ENCODE results near the gene SPEN. TPM values are rescaled to one million over a fixed set of nuclear protein-coding genes. Genes with fewer than 3 reads are reported as not detected.

SPEN gene
- total and polyA plus RNA-seq, 9 of the 15 experiments (the other 6 are each of a cell fraction or from before 2014, with no cell fraction given), result 5.7 to 87.5 (median 27.2) TPM

DNA sequence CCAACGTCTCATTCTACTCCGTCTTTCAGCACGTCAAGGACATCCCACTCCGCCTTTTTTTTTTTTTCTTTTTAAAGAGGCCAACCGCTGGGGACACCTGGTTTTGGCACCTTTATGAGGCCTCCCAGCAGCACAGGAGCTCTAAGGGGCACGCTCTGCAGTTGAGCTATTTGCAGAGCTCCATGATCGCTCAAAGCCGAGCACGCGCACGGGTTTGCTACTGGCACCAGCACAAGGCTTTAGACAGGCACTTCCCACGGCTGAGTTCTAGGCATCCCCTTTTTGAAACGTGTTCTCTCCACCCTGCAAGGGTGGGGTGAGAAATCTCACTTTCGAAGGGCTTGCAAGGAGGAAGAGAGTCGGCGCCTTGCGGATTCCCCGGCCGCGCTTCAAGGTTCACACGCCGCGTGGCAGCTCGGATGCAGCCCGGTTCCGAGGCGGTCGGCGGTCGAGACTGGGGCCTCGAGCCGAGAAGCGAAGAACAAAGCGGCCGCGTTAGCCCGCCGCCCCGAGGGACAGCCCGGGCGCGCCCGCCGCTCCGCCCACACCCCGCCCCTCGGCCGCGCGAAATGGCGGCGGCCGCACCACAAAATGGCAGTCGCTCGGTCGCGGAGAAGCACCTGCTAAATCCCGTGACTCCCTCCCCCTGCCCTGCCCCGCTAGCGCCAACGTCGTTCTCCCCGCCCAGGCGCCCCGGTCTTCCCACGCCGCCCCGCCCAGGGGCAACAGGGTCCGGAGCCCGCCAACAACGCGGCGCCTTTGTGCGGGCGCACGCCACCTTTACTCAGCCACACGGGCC, 12.9 kb upstream of the SPEN start (continued):
- TF ChIP-seq, protein P1, sequence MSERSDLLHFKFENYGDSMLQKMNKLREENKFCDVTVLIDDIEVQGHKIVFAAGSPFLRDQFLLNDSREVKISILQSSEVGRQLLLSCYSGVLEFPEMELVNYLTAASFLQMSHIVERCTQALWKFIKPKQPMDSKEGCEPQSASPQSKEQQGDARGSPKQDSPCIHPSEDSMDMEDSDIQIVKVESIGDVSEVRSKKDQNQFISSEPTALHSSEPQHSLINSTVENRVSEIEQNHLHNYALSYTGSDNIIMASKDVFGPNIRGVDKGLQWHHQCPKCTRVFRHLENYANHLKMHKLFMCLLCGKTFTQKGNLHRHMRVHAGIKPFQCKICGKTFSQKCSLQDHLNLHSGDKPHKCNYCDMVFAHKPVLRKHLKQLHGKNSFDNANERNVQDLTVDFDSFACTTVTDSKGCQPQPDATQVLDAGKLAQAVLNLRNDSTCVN (CRISPR knock-in tag; IDR thresholded peaks at IDR 0.05), result no peak
- TF ChIP-seq CEBPG (CRISPR knock-in tag; IDR thresholded peaks at IDR 0.05) (no peak; the same call in 1 of the 2 replicates), CEBPG (tag; conservative IDR thresholded peaks at IDR 0.05 in 1 of 2, IDR thresholded peaks at IDR 0.05 in 1 of 2) (no peak), ARID1B (IDR thresholded peaks at IDR 0.05) (no peak), ZNF239 (CRISPR knock-in tag; IDR thresholded peaks at IDR 0.05) (no peak; the same call in 1 of the 2 replicates), TAF9B (IDR thresholded peaks at IDR 0.05; ENCODE audit: partially characterized antibody) (peak; percentile 49), FOS (IDR thresholded peaks at IDR 0.05; ENCODE audit: extremely low read depth, insufficient read length) (peak; percentile 14), ZFP1 (CRISPR knock-in tag; IDR thresholded peaks at IDR 0.05) (no peak), POLR2H (tag; IDR thresholded peaks at IDR 0.05; ENCODE audit: low read depth) (peak; percentile 65), MTA2 (IDR thresholded peaks at IDR 0.05; ENCODE audit: low read depth) (no peak), KLF16 (IDR thresholded peaks at IDR 0.05) (peak; percentile 22; the same call in 1 of the 2 replicates), CCNT2 (IDR thresholded peaks at IDR 0.05; ENCODE audit: borderline replicate concordance, extremely low read depth, insufficient read length, low read depth, low read length) (peak; percentile 98), MCM2 (IDR thresholded peaks at IDR 0.05; ENCODE audit: low read depth) (no peak), U2AF2 (optimal IDR thresholded peaks at IDR 0.05; ENCODE audit: low read depth, low read length) (no peak), ZNF507 (tag; conservative IDR thresholded peaks at IDR 0.05) (no peak), NCOA4 (IDR thresholded peaks at IDR 0.05; ENCODE audit: partially characterized antibody) (no peak), PRMT5 (CRISPR knock-in tag; IDR thresholded peaks at IDR 0.05) (no peak)
- TF ChIP-seq, protein P2, sequence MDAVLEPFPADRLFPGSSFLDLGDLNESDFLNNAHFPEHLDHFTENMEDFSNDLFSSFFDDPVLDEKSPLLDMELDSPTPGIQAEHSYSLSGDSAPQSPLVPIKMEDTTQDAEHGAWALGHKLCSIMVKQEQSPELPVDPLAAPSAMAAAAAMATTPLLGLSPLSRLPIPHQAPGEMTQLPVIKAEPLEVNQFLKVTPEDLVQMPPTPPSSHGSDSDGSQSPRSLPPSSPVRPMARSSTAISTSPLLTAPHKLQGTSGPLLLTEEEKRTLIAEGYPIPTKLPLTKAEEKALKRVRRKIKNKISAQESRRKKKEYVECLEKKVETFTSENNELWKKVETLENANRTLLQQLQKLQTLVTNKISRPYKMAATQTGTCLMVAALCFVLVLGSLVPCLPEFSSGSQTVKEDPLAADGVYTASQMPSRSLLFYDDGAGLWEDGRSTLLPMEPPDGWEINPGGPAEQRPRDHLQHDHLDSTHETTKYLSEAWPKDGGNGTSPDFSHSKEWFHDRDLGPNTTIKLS (IDR thresholded peaks at IDR 0.05; ENCODE audit: borderline replicate concordance, low read depth), result peak; percentile 85; the same call in 1 of the 2 replicates
- TF ChIP-seq, protein P3, sequence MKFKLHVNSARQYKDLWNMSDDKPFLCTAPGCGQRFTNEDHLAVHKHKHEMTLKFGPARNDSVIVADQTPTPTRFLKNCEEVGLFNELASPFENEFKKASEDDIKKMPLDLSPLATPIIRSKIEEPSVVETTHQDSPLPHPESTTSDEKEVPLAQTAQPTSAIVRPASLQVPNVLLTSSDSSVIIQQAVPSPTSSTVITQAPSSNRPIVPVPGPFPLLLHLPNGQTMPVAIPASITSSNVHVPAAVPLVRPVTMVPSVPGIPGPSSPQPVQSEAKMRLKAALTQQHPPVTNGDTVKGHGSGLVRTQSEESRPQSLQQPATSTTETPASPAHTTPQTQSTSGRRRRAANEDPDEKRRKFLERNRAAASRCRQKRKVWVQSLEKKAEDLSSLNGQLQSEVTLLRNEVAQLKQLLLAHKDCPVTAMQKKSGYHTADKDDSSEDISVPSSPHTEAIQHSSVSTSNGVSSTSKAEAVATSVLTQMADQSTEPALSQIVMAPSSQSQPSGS (CRISPR knock-in tag; IDR thresholded peaks at IDR 0.05), result no peak
- TF ChIP-seq, protein P4, sequence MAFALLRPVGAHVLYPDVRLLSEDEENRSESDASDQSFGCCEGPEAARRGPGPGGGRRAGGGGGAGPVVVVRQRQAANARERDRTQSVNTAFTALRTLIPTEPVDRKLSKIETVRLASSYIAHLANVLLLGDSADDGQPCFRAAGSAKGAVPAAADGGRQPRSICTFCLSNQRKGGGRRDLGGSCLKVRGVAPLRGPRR (CRISPR knock-in tag; IDR thresholded peaks at IDR 0.05), result 0 out of 2 replicates have a peak, but pooled peaks have one; percentile 10
- TF ChIP-seq, protein P5, sequence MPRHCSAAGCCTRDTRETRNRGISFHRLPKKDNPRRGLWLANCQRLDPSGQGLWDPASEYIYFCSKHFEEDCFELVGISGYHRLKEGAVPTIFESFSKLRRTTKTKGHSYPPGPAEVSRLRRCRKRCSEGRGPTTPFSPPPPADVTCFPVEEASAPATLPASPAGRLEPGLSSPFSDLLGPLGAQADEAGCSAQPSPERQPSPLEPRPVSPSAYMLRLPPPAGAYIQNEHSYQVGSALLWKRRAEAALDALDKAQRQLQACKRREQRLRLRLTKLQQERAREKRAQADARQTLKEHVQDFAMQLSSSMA (CRISPR knock-in tag; IDR thresholded peaks at IDR 0.05), result peak; percentile 73; the same call in 1 of the 2 replicates

Measured in K562 (cell line).